ENCODE results near the gene CEP350. TPM values are rescaled to one million over a fixed set of nuclear protein-coding genes. Genes with fewer than 3 reads are reported as not detected.
"Not testable (repeated sequence)": the region's sequence is repeated elsewhere in the genome, so short reads cannot be mapped to it uniquely, and the experiment has no call there.

Gene CEP350
- total RNA-seq, 1 donor from 2014 or later: 60.8 TPM

DNA sequence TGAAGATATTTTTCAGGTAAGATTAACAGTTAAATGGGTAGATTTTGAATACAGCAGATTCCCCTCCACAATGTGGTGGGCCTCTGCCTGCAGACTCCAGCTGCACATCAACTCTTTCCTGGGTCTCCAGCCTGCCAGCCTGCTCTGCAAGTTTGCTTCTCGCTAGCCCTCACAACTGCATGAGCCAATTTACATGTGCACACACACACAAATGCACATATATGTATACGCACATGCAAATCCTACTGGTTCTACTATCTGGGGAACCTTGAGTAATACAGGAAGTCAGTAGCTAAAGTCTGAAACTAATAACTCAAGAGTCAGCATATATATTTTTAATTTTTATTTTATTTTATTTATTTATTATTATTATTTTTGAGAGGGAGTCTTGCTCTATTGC lies 165.2 kb downstream of the CEP350 start:
- H3K9me3 Mint-ChIP-seq: no peaks in the 10 kb centered on the region
- CTCF ChIA-PET: no interaction called here
- TF ChIP-seq, protein P1, sequence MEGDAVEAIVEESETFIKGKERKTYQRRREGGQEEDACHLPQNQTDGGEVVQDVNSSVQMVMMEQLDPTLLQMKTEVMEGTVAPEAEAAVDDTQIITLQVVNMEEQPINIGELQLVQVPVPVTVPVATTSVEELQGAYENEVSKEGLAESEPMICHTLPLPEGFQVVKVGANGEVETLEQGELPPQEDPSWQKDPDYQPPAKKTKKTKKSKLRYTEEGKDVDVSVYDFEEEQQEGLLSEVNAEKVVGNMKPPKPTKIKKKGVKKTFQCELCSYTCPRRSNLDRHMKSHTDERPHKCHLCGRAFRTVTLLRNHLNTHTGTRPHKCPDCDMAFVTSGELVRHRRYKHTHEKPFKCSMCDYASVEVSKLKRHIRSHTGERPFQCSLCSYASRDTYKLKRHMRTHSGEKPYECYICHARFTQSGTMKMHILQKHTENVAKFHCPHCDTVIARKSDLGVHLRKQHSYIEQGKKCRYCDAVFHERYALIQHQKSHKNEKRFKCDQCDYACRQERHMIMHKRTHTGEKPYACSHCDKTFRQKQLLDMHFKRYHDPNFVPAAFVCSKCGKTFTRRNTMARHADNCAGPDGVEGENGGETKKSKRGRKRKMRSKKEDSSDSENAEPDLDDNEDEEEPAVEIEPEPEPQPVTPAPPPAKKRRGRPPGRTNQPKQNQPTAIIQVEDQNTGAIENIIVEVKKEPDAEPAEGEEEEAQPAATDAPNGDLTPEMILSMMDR (IDR thresholded peaks at IDR 0.05): no peak
- no peak overlapping the region for H3K4me3 Mint-ChIP-seq
- H3K27me3 Mint-ChIP-seq: no peaks in the 10 kb centered on the region
- H3K36me3 Mint-ChIP-seq (ENCODE audit: low read depth): peaks cover 6% of the 10 kb centered on the region
- intact Hi-C loops (cut with micrococcal nuclease): no loop called here
- no peaks in the 10 kb centered on the region for H3K4me1 Mint-ChIP-seq
- POLR2A ChIA-PET: no interaction called here
- ATAC-seq (ENCODE audit: low read depth): no peak
- no peak overlapping the region for H3K27ac Mint-ChIP-seq
- no peak for DNase-seq

DNA sequence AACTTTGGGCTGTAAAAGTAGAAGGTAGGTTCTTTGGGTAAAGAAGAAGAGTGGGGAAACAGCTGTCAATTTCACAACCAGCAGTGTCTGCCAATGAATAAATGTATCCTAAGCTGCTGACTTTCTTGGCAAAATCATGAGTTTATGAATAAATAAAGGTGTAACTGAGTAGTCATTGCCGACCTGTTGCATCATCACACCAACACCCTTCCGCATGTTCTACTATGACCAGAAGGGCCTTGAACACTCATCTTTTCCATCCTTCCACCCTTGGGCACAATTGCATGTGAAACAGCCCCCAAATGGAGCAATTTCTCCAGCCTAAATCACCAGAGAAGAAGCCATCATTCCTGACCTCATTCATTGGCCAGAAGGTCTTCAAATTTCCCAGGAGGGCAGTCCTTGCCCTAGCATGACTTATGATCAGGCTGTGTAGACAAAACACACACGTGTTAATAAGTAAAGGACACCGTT lies 168.9 kb downstream of the CEP350 start:
- H3K4me1 Mint-ChIP-seq: no peaks in the 10 kb centered on the region
- no peak overlapping the region for H3K4me3 Mint-ChIP-seq
- H3K9me3 Mint-ChIP-seq: no peaks in the 10 kb centered on the region
- ChIA-PET CTCF (interaction anchor here (1.2 kb wide), 1 partner anchor 55 kb away, joined by 5 read pairs; no protein-coding TSS in a partner anchor), POLR2A (no interaction called here)
- no peak for ATAC-seq (ENCODE audit: low read depth)
- TF ChIP-seq, protein P1 (IDR thresholded peaks at IDR 0.05): no peak
- no peaks in the 10 kb centered on the region for H3K27me3 Mint-ChIP-seq
- no peak overlapping the region for H3K27ac Mint-ChIP-seq
- DNase-seq: no peak
- no peaks in the 10 kb centered on the region for H3K36me3 Mint-ChIP-seq (ENCODE audit: low read depth)
- intact Hi-C loops (cut with micrococcal nuclease): no loop called here

DNA sequence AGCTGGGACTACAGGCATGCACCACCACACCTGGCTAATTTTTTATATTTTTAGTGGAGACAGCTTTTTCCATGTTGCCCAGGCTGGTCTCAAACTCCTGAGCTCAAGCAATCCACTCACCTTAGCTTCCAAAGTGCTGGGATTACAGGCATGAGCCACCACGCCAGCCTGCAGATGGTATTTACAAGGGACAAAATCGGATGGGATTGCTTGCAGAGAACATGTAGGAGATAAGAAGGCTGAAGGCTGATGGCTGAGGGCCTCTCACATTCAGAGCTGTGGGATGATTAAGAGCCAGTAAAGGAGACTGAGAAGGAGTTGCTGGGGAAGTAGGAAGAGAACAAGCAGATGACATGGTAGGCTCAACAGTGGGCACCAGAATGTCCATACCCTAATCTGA lies 176.0 kb downstream of the CEP350 start:
- POLR2A ChIA-PET: no interaction called here
- CTCF ChIA-PET: no interaction called here

DNA sequence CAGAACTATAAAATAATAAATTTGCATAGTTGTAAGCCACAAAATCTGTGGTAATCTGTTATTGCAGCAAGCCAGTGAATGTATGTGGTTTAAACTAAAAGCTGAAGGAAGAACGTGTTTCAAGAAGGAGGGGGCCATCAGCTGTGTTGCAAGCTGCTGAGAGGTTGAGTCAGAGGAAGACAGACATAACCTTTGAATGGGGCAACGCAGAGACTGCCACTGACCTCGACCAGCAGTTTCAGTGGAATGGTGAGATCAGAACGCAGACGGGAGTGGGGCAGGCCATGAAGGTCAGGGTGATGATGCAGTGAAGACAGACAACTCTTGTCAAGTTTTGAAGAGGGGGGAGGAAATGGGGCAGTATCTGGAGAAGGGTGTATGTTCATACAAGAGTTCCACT lies 176.9 kb downstream of the CEP350 start:
- DNase-seq (no peak), ATAC-seq (ENCODE audit: low read depth) (no peak)
- no peaks in the 10 kb centered on the region for H3K4me1 Mint-ChIP-seq
- intact Hi-C loops (cut with micrococcal nuclease): no loop called here
- H3K27me3 Mint-ChIP-seq: peaks cover 22% of the 10 kb centered on the region
- POLR2A ChIA-PET: no interaction called here
- TF ChIP-seq, protein P1 (IDR thresholded peaks at IDR 0.05): no peak
- H3K27ac Mint-ChIP-seq: no peak overlapping the region
- CTCF ChIA-PET: no interaction called here
- peaks cover 2% of the 10 kb centered on the region for H3K9me3 Mint-ChIP-seq
- no peak overlapping the region for H3K4me3 Mint-ChIP-seq
- no peaks in the 10 kb centered on the region for H3K36me3 Mint-ChIP-seq (ENCODE audit: low read depth)

More for the DNA sequence above, 176.0 kb downstream of the CEP350 start:
- no peaks in the 10 kb centered on the region for H3K4me1 Mint-ChIP-seq
- no peak overlapping the region for H3K27ac Mint-ChIP-seq
- H3K36me3 Mint-ChIP-seq (ENCODE audit: low read depth): no peaks in the 10 kb centered on the region
- no peaks in the 10 kb centered on the region for H3K9me3 Mint-ChIP-seq
- ATAC-seq (ENCODE audit: low read depth): no peak
- peaks cover 16% of the 10 kb centered on the region for H3K27me3 Mint-ChIP-seq
- TF ChIP-seq, protein P1 (IDR thresholded peaks at IDR 0.05): no peak
- H3K4me3 Mint-ChIP-seq: no peak overlapping the region
- intact Hi-C loops (cut with micrococcal nuclease): no loop called here
- DNase-seq: no peak

DNA sequence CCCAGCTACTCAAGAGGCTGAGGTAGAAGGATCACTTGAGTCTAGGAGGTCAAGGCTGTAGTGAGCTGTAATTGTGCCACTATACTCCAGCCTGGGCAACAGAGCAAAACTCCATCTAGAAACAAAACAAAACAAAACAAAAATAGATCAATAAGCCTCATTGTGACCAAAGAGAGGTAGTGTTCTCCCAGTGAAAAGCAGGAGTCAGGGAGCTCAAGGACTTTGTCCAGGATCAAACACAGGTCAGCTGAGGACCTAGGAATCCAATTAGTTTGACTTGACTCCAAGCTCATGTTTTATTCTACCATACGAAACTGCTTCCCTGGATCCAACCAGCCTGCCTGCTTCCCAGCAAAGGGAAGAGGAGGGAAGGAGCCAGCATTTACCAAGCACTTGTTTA lies 178.6 kb downstream of the CEP350 start:
- DNase-seq: no peak
- no peak overlapping the region for H3K4me3 Mint-ChIP-seq
- TF ChIP-seq, protein P1 (IDR thresholded peaks at IDR 0.05): no peak
- POLR2A ChIA-PET: no interaction called here
- H3K27me3 Mint-ChIP-seq: peaks cover 24% of the 10 kb centered on the region
- intact Hi-C loops (cut with micrococcal nuclease): no loop called here
- no peak for ATAC-seq (ENCODE audit: low read depth)
- no peaks in the 10 kb centered on the region for H3K4me1 Mint-ChIP-seq
- peaks cover 9% of the 10 kb centered on the region for H3K9me3 Mint-ChIP-seq
- H3K36me3 Mint-ChIP-seq (ENCODE audit: low read depth): no peaks in the 10 kb centered on the region
- CTCF ChIA-PET: no interaction called here
- H3K27ac Mint-ChIP-seq: no peak overlapping the region

DNA sequence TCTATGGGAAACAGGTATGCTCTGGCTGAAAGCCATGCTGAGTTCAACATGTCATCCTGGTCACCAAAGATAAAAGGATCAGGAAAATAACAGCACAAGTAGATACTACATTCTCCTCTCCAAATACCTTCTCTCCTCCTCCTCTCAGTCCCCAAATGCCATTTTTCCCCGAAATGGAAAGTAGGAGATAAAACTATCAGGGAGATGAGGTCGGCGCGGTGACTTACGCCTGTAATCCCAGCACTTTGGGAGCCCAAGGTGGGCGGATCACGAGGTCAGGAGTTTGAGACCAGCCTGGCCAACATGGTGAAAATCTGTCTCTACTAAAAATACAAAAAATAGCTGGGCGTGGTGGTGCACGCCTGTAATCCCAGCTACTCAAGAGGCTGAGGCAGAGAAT lies 179.1 kb downstream of the CEP350 start:
- ATAC-seq (ENCODE audit: low read depth); CTCF ChIA-PET; DNase-seq; H3K4me1 Mint-ChIP-seq; H3K9me3 Mint-ChIP-seq; H3K27ac Mint-ChIP-seq; POLR2A ChIA-PET; intact Hi-C loops (cut with micrococcal nuclease); H3K36me3 Mint-ChIP-seq (ENCODE audit: low read depth); H3K4me3 Mint-ChIP-seq: not testable (repeated sequence)
- H3K27me3 Mint-ChIP-seq: peaks cover 26% of the 10 kb centered on the region
